B cell (primary cell): ENCODE results near the gene XYLT2. TPM values are rescaled to one million over a fixed set of nuclear protein-coding genes. Genes with fewer than 3 reads are reported as not detected.

Source experiments
- ATAC-seq: fragments of 200-7000 bp; cut with Tn5 transposase; one replicate; pipeline ENCODE4 v1.10.0; 2021; ENCODE audit warnings: low read depth, mild to moderate bottlenecking, moderate number of reproducible peaks, moderate library complexity
- CTCF ChIA-PET: fragments of 350-600 bp; sonication (Branson Sonifier 250); formaldehyde crosslinking; loops from one replicate; lab custom pipeline; 2021; ENCODE audit warnings: antibody characterized with exemption, inconsistent platforms; lab: Charles Lee
- POLR2A ChIA-PET: fragments of 350-600 bp; sonication (Branson Sonifier 250); formaldehyde crosslinking; loops from one replicate; lab custom pipeline; 2021; ENCODE audit warnings: antibody characterized with exemption; lab: Charles Lee
- DNase-seq: peaks from one replicate; pipeline ENCODE4 v3.0.0; 2013
- H2AFZ ChIP-seq: 2 replicates; pipeline ENCODE4 v1.6.1; 2012; ENCODE audit warnings: mild to moderate bottlenecking, low read depth, low read length; ENCODE audit not compliant: insufficient read depth, poor library complexity, severe bottlenecking
- H3K27ac ChIP-seq, 2 donors: 1 replicate in 1 of 2; 2 replicates in 1 of 2; pipeline ENCODE4 v1.5.1; 2012 to 2013; ENCODE audit warnings: low read length in 2 of 2, mild to moderate bottlenecking in 2 of 2, moderate library complexity in 1 of 2
- H3K27me3 ChIP-seq, 4 experiments: fragments of 200-600 bp in 1 of 4; sonication (generic) in 1 of 4; replicated peaks in 1 of 4; 1 replicate in 2 of 4; 2 replicates in 2 of 4; pipeline versions ENCODE4 v1.6.1 to v1.7.0; 2013 to 2016; ENCODE audit warnings: low read length in 3 of 4, mild to moderate bottlenecking in 2 of 4, mixed read lengths in 1 of 4, moderate library complexity in 1 of 4; ENCODE audit not compliant: insufficient read depth in 4 of 4, control insufficient read depth in 3 of 4; ENCODE audit errors: control extremely low read depth in 1 of 4
- H3K36me3 ChIP-seq, 2 experiments: replicated peaks in 1 of 2; 1 replicate in 1 of 2; 2 replicates in 1 of 2; pipeline versions ENCODE4 v1.6.1 to v1.7.1; 2013; ENCODE audit warnings: low read length in 1 of 2; ENCODE audit not compliant: insufficient read depth in 2 of 2, control insufficient read depth in 1 of 2; ENCODE audit errors: control extremely low read depth in 1 of 2, extremely low read depth in 1 of 2
- H3K4me1 ChIP-seq, 2 donors: fragments of 200-600 bp in 1 of 2; sonication (generic) in 1 of 2; 1 replicate in 1 of 2; 2 replicates in 1 of 2; pipeline versions ENCODE4 v1.5.1 to v1.6.1; 2013 to 2017; ENCODE audit warnings: low read length in 2 of 2; ENCODE audit not compliant: control insufficient read depth in 2 of 2, insufficient read depth in 2 of 2
- H3K4me2 ChIP-seq: replicated peaks from 2 replicates; pipeline ENCODE3; 2012; ENCODE audit warnings: mild to moderate bottlenecking, low read depth, low read length; ENCODE audit not compliant: poor library complexity, severe bottlenecking
- H3K4me3 ChIP-seq, 5 experiments: fragments of 200-600 bp in 1 of 5; sonication (generic) in 1 of 5; 1 replicate in 3 of 5; 2 replicates in 2 of 5; pipeline versions ENCODE4 v1.5.1 to v1.7.0; 2011 to 2016; ENCODE audit warnings: low read length in 4 of 5, mild to moderate bottlenecking in 4 of 5, low read depth in 2 of 5, control low read depth in 1 of 5, moderate library complexity in 1 of 5; ENCODE audit not compliant: insufficient read depth in 1 of 5; ENCODE audit errors: control extremely low read depth in 1 of 5, extremely low read depth in 1 of 5
- H3K79me2 ChIP-seq: fragments of 200-600 bp; sonication (generic); one replicate; pipeline ENCODE4 v1.6.0; 2016; ENCODE audit warnings: low read length; ENCODE audit not compliant: control insufficient read depth, insufficient read depth
- H3K9ac ChIP-seq: fragments of 200-600 bp; sonication (generic); 2 replicates; pipeline ENCODE4 v1.6.1; 2017; ENCODE audit warnings: mild to moderate bottlenecking, low read length, moderate library complexity
- H3K9me3 ChIP-seq, 3 donors: one replicate each; pipeline versions ENCODE4 v1.6.1 to v1.7.1; 2013; ENCODE audit warnings: low read length in 2 of 3; ENCODE audit not compliant: control insufficient read depth in 2 of 3, insufficient read depth in 1 of 3; ENCODE audit errors: control extremely low read depth in 1 of 3
- H4K20me1 ChIP-seq: 2 replicates; pipeline ENCODE4 v1.6.0; 2012; ENCODE audit warnings: mild to moderate bottlenecking, low read length; ENCODE audit not compliant: insufficient read depth, control insufficient read depth, poor library complexity, severe bottlenecking
- H3K27ac Mint-ChIP-seq: one replicate; pipeline ENCODE4 v1.8.0; 2021; ENCODE audit warnings: mixed read lengths
- H3K27me3 Mint-ChIP-seq: one replicate; pipeline ENCODE4 v1.8.0; 2021; ENCODE audit warnings: mixed read lengths
- H3K4me1 Mint-ChIP-seq: one replicate; pipeline ENCODE4 v1.8.0; 2021; ENCODE audit warnings: mixed read lengths
- H3K4me3 Mint-ChIP-seq: one replicate; pipeline ENCODE4 v1.8.0; 2021; ENCODE audit warnings: mixed read lengths
- H3K9me3 Mint-ChIP-seq: one replicate; pipeline ENCODE4 v1.8.0; 2022; ENCODE audit warnings: mixed read lengths; ENCODE audit not compliant: insufficient read depth
- CTCF ChIP-seq: fragments of 200-600 bp; IDR thresholded peaks from one replicate; pipeline ENCODE4 v1.8.0; 2022; ENCODE audit warnings: antibody characterized with exemption, mild to moderate bottlenecking
- EZH2 ChIP-seq: IDR thresholded peaks from 2 replicates; pipeline ENCODE4 v1.6.1; 2012; ENCODE audit warnings: borderline replicate concordance, low read depth, mild to moderate bottlenecking, moderate library complexity, low read length; ENCODE audit not compliant: insufficient read depth, poor library complexity, severe bottlenecking
- WGBS: methylation state at CpG from one replicate; pipeline ENCODE4 v1.1.5; 2013; ENCODE audit warnings: missing lambda C conversion rate; ENCODE audit not compliant: insufficient coverage; 5-methylcytosine and 5-hydroxymethylcytosine counted together
- intact Hi-C: fragments of 100-400 bp; cut with micrococcal nuclease; formaldehyde crosslinking; loops from one replicate; pipeline ENCODE4 v1.10.0; 2022
- polyA plus RNA-seq: library from polyadenylated mRNA; depleted of rRNA; stranded (reverse); fragments of >200 nt; gene quantifications from 2 replicates; pipeline ENCODE4 v1.2.3, GENCODE V29; 2012
- total RNA-seq, 2 donors: library from RNA; stranded (reverse); fragments of 120-200 nt in 1 of 2; gene quantifications; 1 replicate in 1 of 2; 2 replicates in 1 of 2; pipeline versions ENCODE4 v1.2.3 to v1.2.4, GENCODE V29; 2013 to 2022

XYLT2 gene
- total and polyA plus RNA-seq, 2 donors (not counting 1 experiment from before 2014, with no cell fraction given) = 21.5 to 29.9 TPM

GRCh38 chr17:50311483-50311882, 34.4 kb upstream of the XYLT2 start:
- no peak overlapping the region for H3K27ac Mint-ChIP-seq
- peaks cover 28% of the 10 kb centered on the region for H3K27me3 Mint-ChIP-seq
- TF ChIP-seq CTCF = no peak
- TF ChIP-seq EZH2 = no peak
- Histone ChIP-seq H3K36me3 (no peaks in the 10 kb centered on the region), H3K27me3 (peaks cover 0 to 22% (median 7%) of the 10 kb centered on the region in 4 experiments), H4K20me1 (no peaks in the 10 kb centered on the region), H2AFZ (no peak overlapping the region), H3K79me2 (no peaks in the 10 kb centered on the region), H3K9me3 (no peaks in the 10 kb centered on the region), H3K9ac (no peak overlapping the region), H3K27ac (no peak overlapping the region), H3K4me3 (no peak overlapping the region), H3K4me2 (no peak overlapping the region), H3K4me1 (no peaks in the 10 kb centered on the region)
- DNase-seq (no peak), ATAC-seq (no peak)
- no peaks in the 10 kb centered on the region for H3K9me3 Mint-ChIP-seq
- CTCF ChIA-PET = interaction anchor here (1.2 to 1.4 kb wide), 3 partner anchors 13 to 142 kb away, joined by 3 to 5 read pairs (median 3); no protein-coding TSS in a partner anchor
- peaks cover 1% of the 10 kb centered on the region for H3K4me1 Mint-ChIP-seq
- intact Hi-C loops = no loop called here
- 77% methylated on average over 3 of the region's 4 CpGs for WGBS
- no peak overlapping the region for H3K4me3 Mint-ChIP-seq
- POLR2A ChIA-PET = no interaction called here

GRCh38 chr17:50312308-50312707, 33.6 kb upstream of the XYLT2 start:
- H3K9me3 ChIP-seq = no peaks in the 10 kb centered on the region
- H3K27ac Mint-ChIP-seq = no peak overlapping the region

More at GRCh38 chr17:50312308-50312707, 33.6 kb upstream of the XYLT2 start:
- H3K4me1 ChIP-seq = no peaks in the 10 kb centered on the region
- 94% methylated on average over 5 of the region's 5 CpGs for WGBS
- peaks cover 1% of the 10 kb centered on the region for H3K4me1 Mint-ChIP-seq
- no peaks in the 10 kb centered on the region for H4K20me1 ChIP-seq
- no peak overlapping the region for H3K4me3 ChIP-seq
- ATAC-seq (no peak), DNase-seq (no peak)
- peaks cover 27% of the 10 kb centered on the region for H3K27me3 Mint-ChIP-seq
- ChIA-PET POLR2A (no interaction called here), CTCF (interaction anchor here (1.2 to 1.4 kb wide), 2 partner anchors 14 to 50 kb away, joined by 3 read pairs; no protein-coding TSS in a partner anchor)
- intact Hi-C loops = no loop called here
- H2AFZ ChIP-seq = no peak overlapping the region
- H3K27me3 ChIP-seq = peaks cover 0 to 22% (median 7%) of the 10 kb centered on the region in 4 experiments
- H3K9me3 Mint-ChIP-seq = no peaks in the 10 kb centered on the region
- H3K27ac ChIP-seq = no peak overlapping the region
- no peak overlapping the region for H3K4me3 Mint-ChIP-seq
- H3K4me2 ChIP-seq = no peak overlapping the region
- TF ChIP-seq CTCF (no peak), EZH2 (no peak)
- no peak overlapping the region for H3K9ac ChIP-seq
- H3K36me3 ChIP-seq = no peaks in the 10 kb centered on the region
- H3K79me2 ChIP-seq = no peaks in the 10 kb centered on the region
